Spleen (tissue), 11 donors: Measurements from ENCODE around the gene HIVEP1. TPM values are rescaled to one million over a fixed set of nuclear protein-coding genes. Genes with fewer than 3 reads are reported as not detected.

Experiments used
- DNase-seq: peaks from one replicate; pipeline ENCODE4 v3.0.0-alpha.2; 2020
- H3K27ac ChIP-seq, 8 donors: fragments of 200-600 bp; sonication (generic) in 7 of 8; 1 replicate in 4 of 8; 2 replicates in 4 of 8; pipeline versions ENCODE4 v1.5.0 to v1.8.0; 2016 to 2021; ENCODE audit warnings: inconsistent platforms in 4 of 8, mild to moderate bottlenecking in 4 of 8, moderate library complexity in 1 of 8
- H3K27me3 ChIP-seq, 7 donors: fragments of 200-600 bp; sonication (generic) in 6 of 7; replicated peaks in 1 of 7; 1 replicate in 4 of 7; 2 replicates in 3 of 7; pipeline versions ENCODE4 v1.5.0 to v1.8.0; 2016 to 2021; ENCODE audit warnings: inconsistent platforms in 3 of 7, mild to moderate bottlenecking in 1 of 7
- H3K36me3 ChIP-seq, 6 donors: fragments of 200-600 bp; sonication (generic) in 5 of 6; 1 replicate in 4 of 6; 2 replicates in 2 of 6; pipeline versions ENCODE4 v1.5.0 to v1.8.0; 2016 to 2021; ENCODE audit warnings: inconsistent platforms in 2 of 6
- H3K4me1 ChIP-seq, 6 donors: fragments of 200-600 bp; sonication (generic) in 5 of 6; 1 replicate in 3 of 6; 2 replicates in 3 of 6; pipeline versions ENCODE4 v1.5.0 to v1.8.0; 2016 to 2021; ENCODE audit warnings: inconsistent platforms in 3 of 6
- H3K4me3 ChIP-seq, 8 donors: fragments of 200-600 bp; sonication (generic) in 7 of 8; 1 replicate in 4 of 8; 2 replicates in 4 of 8; pipeline versions ENCODE4 v1.5.0 to v1.8.0; 2016 to 2021; ENCODE audit warnings: inconsistent platforms in 4 of 8, mild to moderate bottlenecking in 4 of 8, moderate library complexity in 2 of 8
- H3K9me3 ChIP-seq, 8 donors: fragments of 200-600 bp; sonication (generic) in 7 of 8; 1 replicate in 4 of 8; 2 replicates in 4 of 8; pipeline versions ENCODE4 v1.5.0 to v1.8.0; 2016 to 2021; ENCODE audit warnings: inconsistent platforms in 4 of 8
- CTCF ChIP-seq, 11 experiments: fragments of 200-600 bp in 7 of 11; fragments of 450-650 bp in 4 of 11; sonication (generic) in 4 of 11; IDR thresholded peaks in 8 of 11; conservative IDR thresholded peaks in 3 of 11; 1 replicate in 7 of 11; 2 replicates in 4 of 11; pipeline versions ENCODE4 v1.4.0 to v1.8.0; 2016 to 2021; ENCODE audit warnings: antibody characterized with exemption in 11 of 11, inconsistent platforms in 4 of 11, mild to moderate bottlenecking in 1 of 11
- POLR2A ChIP-seq, 3 donors: fragments of 450-650 bp; IDR thresholded peaks; one replicate each; pipeline ENCODE4 v1.5.1; 2017; ENCODE audit warnings: antibody characterized with exemption in 3 of 3, mild to moderate bottlenecking in 1 of 3
- POLR2AphosphoS5 ChIP-seq, 3 donors: sonication (generic); formaldehyde crosslinking; IDR thresholded peaks; one replicate each; pipeline ENCODE4 v1.5.1; 2017; ENCODE audit warnings: antibody characterized with exemption in 3 of 3
- WGBS, 5 donors: extraction: QIAGEN DNeasy Blood & Tissue Kit in 3 of 5; methylation state at CpG; one replicate each; pipeline versions ENCODE4 v1.1.5 to v1.1.7; 2013 to 2018; 5-methylcytosine and 5-hydroxymethylcytosine counted together
- intact Hi-C: fragments of 100-400 bp; cut with DNase I; formaldehyde crosslinking; loops from one replicate; pipeline ENCODE4 v1.15.0; 2023; ENCODE audit warnings: low total_unique reads
- polyA plus RNA-seq, 3 donors: library from polyadenylated mRNA; stranded (reverse); fragments of 200-250 nt; gene quantifications; one replicate each; pipeline ENCODE4 v1.2.1, GENCODE V29; 2013
- total RNA-seq, 7 donors: library from RNA; depleted of rRNA in 3 of 7; stranded (reverse); fragments of >200 nt in 3 of 7; fragmentation: NEBNext Ultra II Directional in 4 of 7; extraction: Animal tissue kit (Norgen Biotek cat#: 25700) in 4 of 7; gene quantifications; one replicate each; pipeline versions ENCODE4 v1.1.0 to v1.2.1, GENCODE V29; 2016 to 2021
- donor health status: healthy with polysubstance abuse.
- donor health status: DM: no; HTN: no; CAD: no; lungs with moderate emphysema.
- donor health status: DM: no; HTN: no; CAD: no.
- donor health status: Bipolar disorder and iron deficiency.
- donor health status: healthy.
- donor health status: DM: no; HTN: no; CAD: no.
- donor health status: DM: yes; HTN: yes; CAD: no.

The HIVEP1 gene
- total and polyA plus RNA-seq, 10 donors = 2.8 to 64.1 (median 39.7) TPM

- 85 to 94% (median 89%) methylated on average over 8 of the region's 8 CpGs for WGBS, 5 donors
- Histone ChIP-seq H3K4me3 (no peak overlapping the region), H3K9me3 (no peaks in the 10 kb centered on the region), H3K27ac (no peak overlapping the region), H3K27me3 (no peaks in the 10 kb centered on the region), H3K36me3 (no peaks in the 10 kb centered on the region), H3K4me1 (peaks cover 7 to 38% (median 28%) of the 10 kb centered on the region in 6 donors)
- intact Hi-C loops = no loop called here
- TF ChIP-seq CTCF (IDR thresholded peaks at IDR 0.05 in 8 of 11, conservative IDR thresholded peaks at IDR 0.05 in 3 of 11) = no peak
- DNase-seq = no peak
Measured at GRCh38 chr6:11972270-11972669, 39.8 kb upstream of the HIVEP1 start.

- Histone ChIP-seq H3K27me3 (no peaks in the 10 kb centered on the region), H3K9me3 (no peaks in the 10 kb centered on the region), H3K27ac (no peak overlapping the region), H3K4me1 (peaks cover 7 to 38% (median 28%) of the 10 kb centered on the region in 6 donors), H3K4me3 (no peak overlapping the region), H3K36me3 (no peaks in the 10 kb centered on the region)
- DNase-seq = no peak
- intact Hi-C loops = no loop called here
- 88 to 93% (median 90%) methylated on average over 5 of the region's 5 CpGs for WGBS, 5 donors
- TF ChIP-seq POLR2A (IDR thresholded peaks at IDR 0.05) = no peak
- TF ChIP-seq CTCF (IDR thresholded peaks at IDR 0.05 in 8 of 11, conservative IDR thresholded peaks at IDR 0.05 in 3 of 11) = no peak
- no peak for TF ChIP-seq POLR2AphosphoS5 (IDR thresholded peaks at IDR 0.05)
Measured at GRCh38 chr6:11972806-11973205, 39.3 kb upstream of the HIVEP1 start.

- TF ChIP-seq POLR2A (IDR thresholded peaks at IDR 0.05) (no peak), POLR2AphosphoS5 (IDR thresholded peaks at IDR 0.05) (no peak), CTCF (IDR thresholded peaks at IDR 0.05 in 8 of 11, conservative IDR thresholded peaks at IDR 0.05 in 3 of 11) (no peak)
- no peak for DNase-seq
- Histone ChIP-seq H3K4me3 (no peak overlapping the region), H3K36me3 (no peaks in the 10 kb centered on the region), H3K4me1 (peaks cover 7 to 38% (median 26%) of the 10 kb centered on the region in 6 donors), H3K27me3 (no peaks in the 10 kb centered on the region), H3K9me3 (no peaks in the 10 kb centered on the region), H3K27ac (no peak overlapping the region)
- intact Hi-C loops = no loop called here
- 91 to 99% (median 97%) methylated on average over 2 of the region's 2 CpGs for WGBS, 5 donors
Measured at GRCh38 chr6:11973238-11973637, 38.9 kb upstream of the HIVEP1 start.

- Histone ChIP-seq H3K4me1 (peaks cover 4 to 33% (median 21%) of the 10 kb centered on the region in 6 donors), H3K36me3 (no peaks in the 10 kb centered on the region), H3K9me3 (no peaks in the 10 kb centered on the region), H3K4me3 (no peak overlapping the region), H3K27ac (no peak overlapping the region), H3K27me3 (no peaks in the 10 kb centered on the region)
- no peak for TF ChIP-seq POLR2AphosphoS5 (IDR thresholded peaks at IDR 0.05)
- TF ChIP-seq CTCF (IDR thresholded peaks at IDR 0.05 in 8 of 11, conservative IDR thresholded peaks at IDR 0.05 in 3 of 11) = no peak
- TF ChIP-seq POLR2A (IDR thresholded peaks at IDR 0.05) = no peak
- no peak for DNase-seq
- intact Hi-C loops = no loop called here
Measured at GRCh38 chr6:11974089-11974488, 38.0 kb upstream of the HIVEP1 start.
